OCI-LY7 (cell line): ENCODE data around the gene IQCK. TPM values are rescaled to one million over a fixed set of nuclear protein-coding genes. Genes with fewer than 3 reads are reported as not detected.

Source experiments
- BruUV-seq: library from RNA; stranded (reverse); fragments of 400-500 nt; replicated peaks from 2 replicates; lab custom pipeline; 2021; lab: Mats Ljungman, UMichigan
- CTCF ChIA-PET: fragments of 300-600 bp; sonication (Branson Sonifier 250); formaldehyde crosslinking; loops from one replicate; lab custom pipeline; 2022; ENCODE audit warnings: antibody characterized with exemption; ENCODE audit not compliant: unreplicated experiment; lab: Charles Lee
- POLR2A ChIA-PET: fragments of 300-600 bp; sonication (Branson Sonifier 250); formaldehyde crosslinking; loops from one replicate; lab custom pipeline; 2022; ENCODE audit warnings: antibody characterized with exemption; lab: Charles Lee
- DNase-seq: peaks from one replicate; pipeline ENCODE4 v3.0.0-alpha.2; 2015; ENCODE audit warnings: low spot score
- H2AFZ ChIP-seq: fragments of 200-600 bp; sonication (generic), shearing (Covaris generic); 2 replicates; pipeline ENCODE4 v1.6.1; 2014; ENCODE audit warnings: mild to moderate bottlenecking, antibody characterized with exemption, low read length, moderate library complexity
- H3K27ac ChIP-seq: fragments of 200-600 bp; sonication (generic); 2 replicates; pipeline ENCODE4 v1.5.1; 2014; ENCODE audit warnings: mixed run types, low read depth, mild to moderate bottlenecking, moderate library complexity, low read length, inconsistent platforms; ENCODE audit not compliant: poor library complexity, severe bottlenecking
- H3K36me3 ChIP-seq: fragments of 200-600 bp; sonication (generic); 2 replicates; pipeline ENCODE4 v1.6.1; 2014; ENCODE audit warnings: mild to moderate bottlenecking, antibody characterized with exemption, low read length, moderate library complexity, mixed read lengths; ENCODE audit not compliant: insufficient read depth
- H3K4me1 ChIP-seq: fragments of 200-600 bp; sonication (generic); 2 replicates; pipeline ENCODE4 v1.5.1; 2014; ENCODE audit warnings: mild to moderate bottlenecking, low read length; ENCODE audit not compliant: insufficient read depth, poor library complexity, severe bottlenecking
- H3K4me2 ChIP-seq: fragments of 200-600 bp; sonication (generic); 2 replicates; pipeline ENCODE4 v1.6.1; 2014; ENCODE audit warnings: mild to moderate bottlenecking, low read length
- H3K4me3 ChIP-seq: fragments of 200-600 bp; sonication (generic); 2 replicates; pipeline ENCODE4 v1.5.1; 2014; ENCODE audit warnings: mild to moderate bottlenecking, low read depth, low read length; ENCODE audit not compliant: poor library complexity, severe bottlenecking
- H3K79me2 ChIP-seq: fragments of 200-600 bp; sonication (generic); 2 replicates; pipeline ENCODE4 v1.6.1; 2016; ENCODE audit warnings: low read depth, mild to moderate bottlenecking, low read length, moderate library complexity, mixed read lengths; ENCODE audit not compliant: insufficient read depth
- H3K9me2 ChIP-seq: fragments of 200-600 bp; sonication (generic); 2 replicates; pipeline ENCODE4 v1.6.1; 2016; ENCODE audit warnings: mild to moderate bottlenecking, low read length, mixed read lengths; ENCODE audit not compliant: insufficient read depth
- H3K9me3 ChIP-seq: fragments of 200-600 bp; sonication (generic); 2 replicates; pipeline ENCODE4 v1.6.1; 2014; ENCODE audit warnings: mild to moderate bottlenecking, mixed run types, low read length, mixed read lengths
- H4K20me1 ChIP-seq: fragments of 200-600 bp; sonication (generic); 2 replicates; pipeline ENCODE4 v1.6.1; 2014; ENCODE audit warnings: mild to moderate bottlenecking, antibody characterized with exemption, low read length, moderate library complexity, mixed read lengths; ENCODE audit not compliant: insufficient read depth
- EZH2phosphoT487 ChIP-seq: fragments of 200-600 bp; sonication (generic); IDR thresholded peaks from 2 replicates; pipeline ENCODE4 v1.6.1; 2018; ENCODE audit warnings: low read depth, borderline replicate concordance, mild to moderate bottlenecking, mixed run types, antibody characterized with exemption, low read length, moderate library complexity, mixed read lengths
- intact Hi-C: fragments of 100-400 bp; cut with micrococcal nuclease; formaldehyde crosslinking; loops from one replicate; pipeline ENCODE4 v1.10.0; 2022; ENCODE audit not compliant: unreplicated experiment
- total RNA-seq, 2 experiments: library from RNA; depleted of rRNA in 1 of 2; stranded (reverse); fragments of >200 nt in 1 of 2; shearing (Covaris generic) in 1 of 2; gene quantifications; 2 replicates each; pipeline ENCODE4 v1.2.3, GENCODE V29; 2014 to 2022
- TF ChIP-seq, protein P1 (sequence below): fragments of 200-600 bp; sonication (generic); conservative IDR thresholded peaks from 2 replicates; pipeline ENCODE4 v1.5.1; 2014; ENCODE audit warnings: mild to moderate bottlenecking, antibody characterized with exemption, low read length, moderate library complexity, mixed read lengths

The IQCK gene
- total RNA-seq, 2 experiments from 2014 or later = 2.2 to 4.3 TPM

GRCh38 chr16:19754644-19755036 is 36.6 kb downstream of the IQCK start:
- intact Hi-C loops = no loop called here
- POLR2A ChIA-PET = no interaction called here
- BruUV-seq = no TSS peak

GRCh38 chr16:19755268-19755667 is 37.2 kb downstream of the IQCK start:
- no TSS peak for BruUV-seq
- Histone ChIP-seq H3K9me3 (no peaks in the 10 kb centered on the region), H3K4me1 (no peaks in the 10 kb centered on the region), H3K36me3 (no peaks in the 10 kb centered on the region), H3K4me2 (no peak overlapping the region), H3K27ac (no peak overlapping the region), H2AFZ (no peak overlapping the region), H3K9me2 (no peaks in the 10 kb centered on the region), H3K4me3 (no peak overlapping the region), H3K79me2 (no peaks in the 10 kb centered on the region), H4K20me1 (no peaks in the 10 kb centered on the region)
- ChIA-PET POLR2A (no interaction called here), CTCF (no interaction called here)
- DNase-seq = no peak
- intact Hi-C loops = no loop called here
- no peak for TF ChIP-seq EZH2phosphoT487

More at GRCh38 chr16:19754644-19755036, 36.6 kb downstream of the IQCK start:
- no peak overlapping the region for H2AFZ ChIP-seq
- H3K36me3 ChIP-seq = no peaks in the 10 kb centered on the region
- no peak for TF ChIP-seq EZH2phosphoT487
- TF ChIP-seq, protein P1, sequence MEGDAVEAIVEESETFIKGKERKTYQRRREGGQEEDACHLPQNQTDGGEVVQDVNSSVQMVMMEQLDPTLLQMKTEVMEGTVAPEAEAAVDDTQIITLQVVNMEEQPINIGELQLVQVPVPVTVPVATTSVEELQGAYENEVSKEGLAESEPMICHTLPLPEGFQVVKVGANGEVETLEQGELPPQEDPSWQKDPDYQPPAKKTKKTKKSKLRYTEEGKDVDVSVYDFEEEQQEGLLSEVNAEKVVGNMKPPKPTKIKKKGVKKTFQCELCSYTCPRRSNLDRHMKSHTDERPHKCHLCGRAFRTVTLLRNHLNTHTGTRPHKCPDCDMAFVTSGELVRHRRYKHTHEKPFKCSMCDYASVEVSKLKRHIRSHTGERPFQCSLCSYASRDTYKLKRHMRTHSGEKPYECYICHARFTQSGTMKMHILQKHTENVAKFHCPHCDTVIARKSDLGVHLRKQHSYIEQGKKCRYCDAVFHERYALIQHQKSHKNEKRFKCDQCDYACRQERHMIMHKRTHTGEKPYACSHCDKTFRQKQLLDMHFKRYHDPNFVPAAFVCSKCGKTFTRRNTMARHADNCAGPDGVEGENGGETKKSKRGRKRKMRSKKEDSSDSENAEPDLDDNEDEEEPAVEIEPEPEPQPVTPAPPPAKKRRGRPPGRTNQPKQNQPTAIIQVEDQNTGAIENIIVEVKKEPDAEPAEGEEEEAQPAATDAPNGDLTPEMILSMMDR = no peak
- H3K4me1 ChIP-seq = no peaks in the 10 kb centered on the region
- H3K9me3 ChIP-seq = no peaks in the 10 kb centered on the region
- H3K4me3 ChIP-seq = no peak overlapping the region
- no peaks in the 10 kb centered on the region for H3K9me2 ChIP-seq
- H3K4me2 ChIP-seq = no peak overlapping the region
- CTCF ChIA-PET = no interaction called here
- no peaks in the 10 kb centered on the region for H4K20me1 ChIP-seq
- H3K27ac ChIP-seq = no peak overlapping the region
- DNase-seq = no peak
- H3K79me2 ChIP-seq = no peaks in the 10 kb centered on the region

GRCh38 chr16:19757026-19757425 is 39.0 kb downstream of the IQCK start:
- intact Hi-C loops = no loop called here

More at GRCh38 chr16:19757026-19757425, 39.0 kb downstream of the IQCK start:
- TF ChIP-seq EZH2phosphoT487 = no peak
- TF ChIP-seq, protein P1 = no peak
- H3K9me3 ChIP-seq = no peaks in the 10 kb centered on the region
- H3K36me3 ChIP-seq = no peaks in the 10 kb centered on the region
- H3K79me2 ChIP-seq = no peaks in the 10 kb centered on the region
- no peak overlapping the region for H3K27ac ChIP-seq
- H4K20me1 ChIP-seq = no peaks in the 10 kb centered on the region
- H3K9me2 ChIP-seq = no peaks in the 10 kb centered on the region
- H3K4me3 ChIP-seq = no peak overlapping the region
- no peaks in the 10 kb centered on the region for H3K4me1 ChIP-seq
- POLR2A ChIA-PET = no interaction called here
- H2AFZ ChIP-seq = no peak overlapping the region
- BruUV-seq = no TSS peak
- no peak overlapping the region for H3K4me2 ChIP-seq
- DNase-seq = no peak
- CTCF ChIA-PET = no interaction called here
